SK-N-SH (cell line): Measurements from ENCODE around the gene INS. TPM values are rescaled to one million over a fixed set of nuclear protein-coding genes. Genes with fewer than 3 reads are reported as not detected.
A peak's percentile ranks its signal among the peaks of the same experiment; 100 is the strongest.

Source experiments
- CTCF ChIA-PET: fragments of 300-600, 350-600 bp; formaldehyde crosslinking; extraction: SDS; loops from one replicate; lab custom pipeline; 2021; lab: Yijun Ruan, JAX
- POLR2A ChIA-PET: fragments of 350-600 bp; sonication (Branson Sonifier 250); formaldehyde crosslinking; extraction: SDS; loops from one replicate; lab custom pipeline; 2020; ENCODE audit warnings: antibody characterized with exemption, inconsistent platforms; lab: Yijun Ruan, JAX
- DNase-seq: peaks from one replicate; pipeline ENCODE4 v3.0.0; 2012
- H2AFZ ChIP-seq: fragments of 200-600 bp; sonication (generic); 2 replicates; pipeline ENCODE4 v1.8.1; 2016; ENCODE audit warnings: antibody characterized with exemption, mild to moderate bottlenecking, low read depth
- H3F3A ChIP-seq: fragments of 200-600 bp; sonication (generic); replicated peaks from 2 replicates; pipeline ENCODE3; 2016; ENCODE audit warnings: antibody characterized with exemption, mild to moderate bottlenecking; ENCODE audit not compliant: insufficient read depth
- H3K27ac ChIP-seq, 2 experiments: fragments of 200-500 bp in 1 of 2; fragments of 200-600 bp in 1 of 2; sonication (Bioruptor generic) in 1 of 2; sonication (generic), shearing (Covaris generic) in 1 of 2; 2 replicates each; pipeline versions ENCODE4 v1.5.1 to v1.6.1; 2014 to 2016; ENCODE audit warnings: low read depth in 2 of 2, inconsistent platforms in 1 of 2, low read length in 1 of 2, mild to moderate bottlenecking in 1 of 2, mixed read lengths in 1 of 2
- H3K27me3 ChIP-seq: fragments of 200-600 bp; sonication (generic), shearing (Covaris generic); 2 replicates; pipeline ENCODE4 v1.6.1; 2016; ENCODE audit warnings: mixed run types; ENCODE audit not compliant: insufficient read depth
- H3K36me3 ChIP-seq, 2 experiments: fragments of 200-500 bp in 1 of 2; fragments of 200-600 bp in 1 of 2; sonication (Bioruptor generic) in 1 of 2; sonication (generic) in 1 of 2; replicated peaks in 1 of 2; 2 replicates each; pipeline versions ENCODE3 to v1.5.1; 2014 to 2016; ENCODE audit warnings: low read length in 1 of 2, mild to moderate bottlenecking in 1 of 2; ENCODE audit not compliant: insufficient read depth in 2 of 2, control insufficient read depth in 1 of 2
- H3K4me1 ChIP-seq, 2 experiments: fragments of 200-500 bp in 1 of 2; fragments of 200-600 bp in 1 of 2; sonication (Bioruptor generic) in 1 of 2; sonication (generic), shearing (Covaris generic) in 1 of 2; 2 replicates each; pipeline versions ENCODE4 v1.5.1 to v1.6.1; 2014 to 2016; ENCODE audit warnings: low read depth in 1 of 2, low read length in 1 of 2, mixed run types in 1 of 2; ENCODE audit not compliant: insufficient read depth in 2 of 2, control insufficient read depth in 1 of 2
- H3K4me2 ChIP-seq: fragments of 200-600 bp; sonication (generic), shearing (Covaris generic); 2 replicates; pipeline ENCODE4 v1.6.1; 2017; ENCODE audit warnings: mixed run types
- H3K4me3 ChIP-seq, 2 experiments: fragments of 200-500 bp in 1 of 2; fragments of 200-600 bp in 1 of 2; sonication (Bioruptor generic) in 1 of 2; sonication (generic), shearing (Covaris generic) in 1 of 2; 2 replicates each; pipeline versions ENCODE4 v1.5.1 to v1.8.1; 2014 to 2016; ENCODE audit warnings: low read depth in 2 of 2, inconsistent platforms in 1 of 2, low read length in 1 of 2, mild to moderate bottlenecking in 1 of 2, mixed read lengths in 1 of 2, moderate library complexity in 1 of 2
- H3K79me2 ChIP-seq: fragments of 200-600 bp; sonication (generic); 2 replicates; pipeline ENCODE4 v1.8.1; 2017; ENCODE audit warnings: mild to moderate bottlenecking; ENCODE audit not compliant: insufficient read depth
- H3K9ac ChIP-seq: fragments of 200-600 bp; sonication (generic); 2 replicates; pipeline ENCODE4 v1.6.1; 2017; ENCODE audit warnings: mixed run types
- H3K9me2 ChIP-seq: fragments of 200-600 bp; sonication (generic); 2 replicates; pipeline ENCODE4 v1.6.1; 2017; ENCODE audit warnings: mixed run types
- H3K9me3 ChIP-seq: fragments of 200-600 bp; sonication (generic); 2 replicates; pipeline ENCODE4 v1.6.1; 2017; ENCODE audit warnings: mixed run types, mild to moderate bottlenecking, moderate library complexity
- H4K20me1 ChIP-seq: fragments of 200-600 bp; sonication (generic); 2 replicates; pipeline ENCODE4 v1.6.1; 2017; ENCODE audit warnings: mild to moderate bottlenecking, mixed run types; ENCODE audit not compliant: insufficient read depth
- FOXM1 ChIP-seq: IDR thresholded peaks from 2 replicates; pipeline ENCODE4 v1.4.0; 2012; ENCODE audit warnings: low read depth, mild to moderate bottlenecking
- GATA2 ChIP-seq: sonication (generic); formaldehyde crosslinking; IDR thresholded peaks from 2 replicates; pipeline ENCODE4 v1.5.0; 2020; ENCODE audit warnings: mild to moderate bottlenecking, missing genetic modification reagents
- IRF3 ChIP-seq: fragments of 150-350 bp; IDR thresholded peaks from 2 replicates; pipeline ENCODE4 v1.6.1; 2016; ENCODE audit warnings: mild to moderate bottlenecking, low read depth, low read length
- RAD21 ChIP-seq: IDR thresholded peaks from 2 replicates; pipeline ENCODE4 v1.6.1; 2012; ENCODE audit warnings: mild to moderate bottlenecking, low read length
- RFX5 ChIP-seq: IDR thresholded peaks from 2 replicates; pipeline ENCODE4 v1.6.1; 2012; ENCODE audit warnings: mild to moderate bottlenecking, improper control_type of control experiment, low read length
- RXRA ChIP-seq: IDR thresholded peaks from 2 replicates; pipeline ENCODE4 v1.4.0; 2012; ENCODE audit warnings: low read depth, mild to moderate bottlenecking, borderline replicate concordance
- TAF1 ChIP-seq: IDR thresholded peaks from 2 replicates; pipeline ENCODE4 v1.6.1; 2012; ENCODE audit warnings: low read depth, mild to moderate bottlenecking, low read length, moderate library complexity, borderline replicate concordance
- TCF12 ChIP-seq: IDR thresholded peaks from 2 replicates; pipeline ENCODE4 v1.4.0; 2012
- USF1 ChIP-seq: IDR thresholded peaks from 2 replicates; pipeline ENCODE4 v1.4.0; 2012; ENCODE audit warnings: low read depth, borderline replicate concordance
- USF2 ChIP-seq: fragments of 150-350 bp; IDR thresholded peaks from 2 replicates; pipeline ENCODE4 v1.6.1; 2017; ENCODE audit warnings: antibody characterized with exemption, low read length, low read depth, borderline replicate concordance
- YY1 ChIP-seq: IDR thresholded peaks from 2 replicates; pipeline ENCODE4 v1.4.0; 2012; ENCODE audit warnings: low read depth, mild to moderate bottlenecking
- WGBS: methylation state at CpG from one replicate; pipeline ENCODE4 v1.1.6; 2017; ENCODE audit warnings: low lambda C conversion rate; 5-methylcytosine and 5-hydroxymethylcytosine counted together
- polyA plus RNA-seq, 3 experiments: library from polyadenylated mRNA; depleted of rRNA; stranded (reverse); fragments of >200 nt; gene quantifications; 2 replicates each; pipeline ENCODE4 v1.2.3, GENCODE V29; 2012
- TF ChIP-seq, protein P1 (sequence below): IDR thresholded peaks from 2 replicates; pipeline ENCODE4; 2012

INS gene
- polyA plus RNA-seq, 1 of the 3 experiments (the other 2 are of a cell fraction) = not detected

DNA sequence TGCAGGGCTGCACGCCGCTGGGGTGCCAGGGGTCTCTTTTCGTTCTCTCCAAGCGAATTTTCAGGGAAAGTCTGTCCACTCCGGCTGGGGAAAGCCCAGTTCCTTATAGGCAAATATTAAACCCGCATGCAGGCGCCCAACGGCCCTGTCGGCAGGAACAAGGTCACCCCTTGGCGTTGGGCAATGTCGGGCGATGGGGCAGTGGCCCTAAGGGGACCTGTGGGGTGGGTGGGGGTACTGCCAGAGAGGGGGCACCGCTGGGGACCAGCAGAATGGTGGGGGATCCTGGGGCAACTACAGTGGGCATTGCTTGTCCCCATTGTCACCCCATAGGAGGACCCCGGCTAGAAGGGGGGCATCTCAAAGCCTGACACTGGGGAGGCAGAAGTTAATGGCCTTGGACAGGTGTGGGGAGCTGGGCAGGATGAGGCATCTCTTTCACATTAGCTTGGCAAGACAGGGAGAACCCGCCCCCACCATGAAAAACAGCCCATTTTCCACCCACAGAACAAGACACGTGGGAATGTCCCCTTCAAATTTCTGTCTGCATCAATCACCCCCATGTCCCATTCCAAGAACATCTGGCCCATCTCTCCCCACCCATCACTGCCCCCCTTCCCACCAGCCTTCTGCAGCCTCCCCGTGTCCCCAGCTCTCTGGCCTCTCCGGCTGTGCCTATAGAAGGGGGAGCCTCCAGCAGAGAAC lies 16.3 kb downstream of the INS start:
- H3K4me3 ChIP-seq = no peak overlapping the region; a peak in 1 of 4 replicates
- no peak for TF ChIP-seq RAD21
- H3K4me2 ChIP-seq = no peak overlapping the region
- H3F3A ChIP-seq = peaks cover 8% of the 10 kb centered on the region
- DNase-seq = no peak
- H4K20me1 ChIP-seq = no peaks in the 10 kb centered on the region
- H3K9ac ChIP-seq = no peak overlapping the region
- no peak overlapping the region for H2AFZ ChIP-seq
- H3K9me3 ChIP-seq = no peaks in the 10 kb centered on the region
- no peaks in the 10 kb centered on the region for H3K79me2 ChIP-seq
- H3K27me3 ChIP-seq = peaks cover 86% of the 10 kb centered on the region
- WGBS = 22% methylated on average over 14 of the region's 18 CpGs
- ChIA-PET POLR2A (interaction anchor here (1.0 kb wide), 1 partner anchor 17 kb away, joined by 3 read pairs; no protein-coding TSS in a partner anchor), CTCF (interaction anchor here (0.8 to 25.3 kb wide), 7 partner anchors 10 to 451 kb away, joined by 3 to 1098 read pairs (median 14); partner anchors contain the start of genes SYT8 and TNNI2)
- H3K36me3 ChIP-seq = no peaks in the 10 kb centered on the region
- H3K9me2 ChIP-seq = no peaks in the 10 kb centered on the region
- no peak overlapping the region for H3K27ac ChIP-seq
- peaks cover 0 to 6% of the 10 kb centered on the region in 2 experiments; a peak in 1 of 4 replicates for H3K4me1 ChIP-seq

DNA sequence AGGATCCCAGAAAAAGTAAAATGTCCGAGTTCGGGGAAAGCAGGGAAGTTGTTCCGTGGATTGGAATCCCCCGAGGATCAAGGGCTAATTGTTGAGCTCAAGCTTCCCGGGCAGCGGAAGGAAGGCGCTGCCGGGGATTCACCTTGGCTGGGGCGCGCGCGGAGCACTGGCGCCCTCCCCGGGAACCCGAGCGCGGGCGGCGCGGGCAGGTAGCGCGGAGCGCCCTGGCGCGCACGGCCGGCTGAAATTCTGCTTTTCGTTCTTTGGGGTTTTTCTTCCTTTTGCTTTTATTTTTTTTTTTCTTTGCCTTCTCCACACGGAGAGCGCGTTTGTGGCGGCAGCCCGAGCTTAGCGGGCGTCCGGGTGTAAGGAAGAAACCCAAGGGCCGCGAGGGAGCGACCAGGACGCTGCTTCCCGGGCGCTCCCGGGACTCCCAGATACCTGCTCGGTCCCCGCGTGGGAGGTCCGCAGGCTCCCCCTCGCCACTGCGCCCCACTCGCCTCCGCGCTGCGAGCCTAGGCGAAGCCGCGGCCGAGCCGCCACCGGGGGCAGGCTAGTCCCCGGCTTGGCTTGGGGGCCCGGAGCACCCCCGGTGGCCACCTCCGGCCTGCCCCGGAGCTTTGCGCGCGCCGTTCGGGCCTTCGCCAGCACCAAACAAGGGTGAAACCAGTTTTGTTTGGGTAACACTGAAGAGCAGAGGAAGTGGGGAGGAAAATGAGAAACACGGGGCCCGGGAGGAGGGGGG lies 17.0 kb downstream of the INS start:
- Histone ChIP-seq H3K9me2 (no peaks in the 10 kb centered on the region), H3K4me2 (no peak overlapping the region), H2AFZ (no peak overlapping the region), H3K27ac (no peak overlapping the region; a peak in 1 of 4 replicates), H3K27me3 (peaks cover 83% of the 10 kb centered on the region), H3K4me3 (peak overlapping the region in 1 of 2 experiments; percentile 19; a peak in 1 of 4 replicates), H3K9ac (no peak overlapping the region), H3K79me2 (no peaks in the 10 kb centered on the region), H3K9me3 (no peaks in the 10 kb centered on the region), H3K36me3 (no peaks in the 10 kb centered on the region), H4K20me1 (no peaks in the 10 kb centered on the region), H3K4me1 (no peaks in the 10 kb centered on the region; a peak in 1 of 4 replicates), H3F3A (peaks cover 8% of the 10 kb centered on the region)
- no peak for TF ChIP-seq RAD21
- no peak for TF ChIP-seq FOXM1
- TF ChIP-seq IRF3 = no peak
- no peak for TF ChIP-seq TCF12
- no peak for TF ChIP-seq RFX5
- TF ChIP-seq TAF1 = no peak
- no peak for TF ChIP-seq USF2
- TF ChIP-seq USF1 = no peak
- TF ChIP-seq GATA2 (CRISPR knock-in tag) = no peak
- no peak for TF ChIP-seq YY1
- no peak for TF ChIP-seq RXRA
- TF ChIP-seq, protein P1, sequence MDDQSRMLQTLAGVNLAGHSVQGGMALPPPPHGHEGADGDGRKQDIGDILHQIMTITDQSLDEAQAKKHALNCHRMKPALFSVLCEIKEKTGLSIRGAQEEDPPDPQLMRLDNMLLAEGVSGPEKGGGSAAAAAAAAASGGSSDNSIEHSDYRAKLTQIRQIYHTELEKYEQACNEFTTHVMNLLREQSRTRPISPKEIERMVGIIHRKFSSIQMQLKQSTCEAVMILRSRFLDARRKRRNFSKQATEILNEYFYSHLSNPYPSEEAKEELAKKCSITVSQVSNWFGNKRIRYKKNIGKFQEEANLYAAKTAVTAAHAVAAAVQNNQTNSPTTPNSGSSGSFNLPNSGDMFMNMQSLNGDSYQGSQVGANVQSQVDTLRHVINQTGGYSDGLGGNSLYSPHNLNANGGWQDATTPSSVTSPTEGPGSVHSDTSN = no peak
- POLR2A ChIA-PET = interaction anchor here (1.0 to 1.1 kb wide), 2 partner anchors 16 to 107 kb away, joined by 3 read pairs; no protein-coding TSS in a partner anchor
- DNase-seq = no peak
- WGBS = 3% methylated on average over 63 of the region's 72 CpGs
- CTCF ChIA-PET = interaction anchor here (0.8 to 25.3 kb wide), 11 partner anchors 7 to 491 kb away, joined by 3 to 1098 read pairs (median 6); partner anchors contain the start of genes SYT8 and TNNI2
